Omental fat pad (tissue), 4 donors: ENCODE measurements around the gene ZNF606. TPM values are rescaled to one million over a fixed set of nuclear protein-coding genes. Genes with fewer than 3 reads are reported as not detected.

Experiments
- ATAC-seq: fragments of 150-250 bp; one replicate; pipeline ENCODE4 v1.9.1; 2016; ENCODE audit warnings: mild to moderate bottlenecking, moderate library complexity; ENCODE audit not compliant: low FRiP score
- DNase-seq: peaks from one replicate; pipeline ENCODE4 v3.0.0-alpha.2; 2019; ENCODE audit warnings: low spot score
- total RNA-seq, 4 donors: library from RNA; depleted of rRNA; stranded (reverse); fragments of >200 nt; gene quantifications; one replicate each; pipeline ENCODE4 v1.1.0, GENCODE V29; 2016
- TF ChIP-seq, protein P1 (sequence below), 3 donors: fragments of 450-650 bp; IDR thresholded peaks; one replicate each; pipeline ENCODE4 v1.5.1; 2016 to 2017; ENCODE audit warnings: antibody characterized with exemption in 3 of 3, mild to moderate bottlenecking in 3 of 3, moderate library complexity in 2 of 3

The ZNF606 gene
- total RNA-seq, 4 donors from 2014 or later, result 7.9 to 37.4 (median 8.5) TPM

DNA sequence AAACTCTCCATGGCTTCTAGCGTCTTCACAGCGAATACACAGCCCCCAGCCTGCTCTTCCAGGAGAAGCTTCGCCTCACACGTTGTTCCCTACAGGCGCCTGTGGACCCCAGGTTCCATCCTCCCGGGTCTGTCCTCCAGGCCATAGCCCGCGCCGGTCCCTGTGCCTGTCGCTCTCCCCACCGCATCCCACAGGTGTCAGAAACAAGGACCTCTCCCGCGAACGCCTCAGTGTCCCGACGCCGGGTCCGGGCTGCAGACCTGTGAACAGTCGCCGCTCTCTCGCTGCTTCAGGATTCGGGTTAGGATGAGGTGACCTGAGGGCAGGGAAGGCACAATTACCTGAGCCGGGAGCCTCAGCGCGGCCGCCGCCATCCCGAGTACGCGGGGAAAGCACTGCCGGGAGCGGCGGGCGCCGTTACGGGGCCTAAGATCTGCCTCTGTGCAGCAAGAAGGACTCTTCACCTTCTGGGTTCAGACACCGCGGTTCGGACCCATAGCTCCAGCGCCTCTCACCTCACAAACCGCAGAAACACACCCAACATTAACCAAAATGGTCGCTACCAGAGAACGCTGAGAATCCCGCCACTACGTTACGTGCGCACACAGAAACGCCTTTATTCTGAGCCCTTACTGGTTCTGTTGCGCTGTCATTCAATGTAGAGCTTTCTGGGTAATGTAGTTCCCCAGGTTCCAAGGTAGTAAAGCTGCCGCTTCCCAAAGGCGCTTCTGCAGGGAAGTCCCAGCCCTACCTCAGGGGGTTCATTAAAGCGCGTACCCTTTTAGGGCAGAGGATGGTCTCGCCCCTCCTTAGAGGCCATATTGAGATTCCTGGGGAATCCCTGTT is 67.6 kb downstream of the ZNF606 start, which contains the start of gene ZNF418:
Gene ZNF418 (minus strand): TSS at position 583 of the 846 bp plus-strand sequence. CDS start 1,580 bp downstream, outside the sequence.
- DNase-seq, result no peak
- TF ChIP-seq, protein P1, sequence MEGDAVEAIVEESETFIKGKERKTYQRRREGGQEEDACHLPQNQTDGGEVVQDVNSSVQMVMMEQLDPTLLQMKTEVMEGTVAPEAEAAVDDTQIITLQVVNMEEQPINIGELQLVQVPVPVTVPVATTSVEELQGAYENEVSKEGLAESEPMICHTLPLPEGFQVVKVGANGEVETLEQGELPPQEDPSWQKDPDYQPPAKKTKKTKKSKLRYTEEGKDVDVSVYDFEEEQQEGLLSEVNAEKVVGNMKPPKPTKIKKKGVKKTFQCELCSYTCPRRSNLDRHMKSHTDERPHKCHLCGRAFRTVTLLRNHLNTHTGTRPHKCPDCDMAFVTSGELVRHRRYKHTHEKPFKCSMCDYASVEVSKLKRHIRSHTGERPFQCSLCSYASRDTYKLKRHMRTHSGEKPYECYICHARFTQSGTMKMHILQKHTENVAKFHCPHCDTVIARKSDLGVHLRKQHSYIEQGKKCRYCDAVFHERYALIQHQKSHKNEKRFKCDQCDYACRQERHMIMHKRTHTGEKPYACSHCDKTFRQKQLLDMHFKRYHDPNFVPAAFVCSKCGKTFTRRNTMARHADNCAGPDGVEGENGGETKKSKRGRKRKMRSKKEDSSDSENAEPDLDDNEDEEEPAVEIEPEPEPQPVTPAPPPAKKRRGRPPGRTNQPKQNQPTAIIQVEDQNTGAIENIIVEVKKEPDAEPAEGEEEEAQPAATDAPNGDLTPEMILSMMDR (IDR thresholded peaks at IDR 0.05), result no peak
- peak; percentile 64 for ATAC-seq

DNA sequence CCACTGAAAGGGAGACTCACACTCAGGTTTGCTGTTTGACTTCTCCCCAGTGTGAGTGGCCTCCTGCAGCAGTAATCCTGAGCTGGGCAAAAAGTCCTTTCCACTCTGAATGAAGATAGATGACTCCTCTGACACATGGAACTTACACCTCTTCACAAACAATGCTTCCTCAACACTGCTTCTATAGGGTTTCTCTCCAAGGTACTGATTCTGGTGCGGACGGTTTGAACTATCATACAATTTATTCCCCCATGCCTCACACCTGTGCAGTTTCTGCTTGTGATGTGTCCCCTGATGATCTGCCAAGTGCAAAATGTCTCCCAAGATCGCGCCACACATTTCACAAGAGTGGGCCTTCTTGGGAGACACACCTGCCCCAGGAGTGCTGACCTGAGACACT is 75.0 kb downstream of the ZNF606 start:
- no peak for ATAC-seq
- TF ChIP-seq, protein P1 (IDR thresholded peaks at IDR 0.05), result no peak
- no peak for DNase-seq

Other genes with a start within 250 kb of the ZNF606 start
- 10 to 100 TPM; 14.3 to 21.1 (median 17.4) TPM for gene ZNF586, start 233.1 kb downstream of the ZNF606 start, total RNA-seq
- 10 to 100 TPM in 1 of 4 donors, 1 to 10 TPM in 3; 5.7 to 17.3 (median 8.8) TPM for gene ZNF552, start 187.9 kb downstream of the ZNF606 start, total RNA-seq
- gene ZNF587B, start 172.5 kb downstream of the ZNF606 start, total RNA-seq, result 10 to 100 TPM; 12.7 to 39.0 (median 19.0) TPM
- 10 to 100 TPM; 11.8 to 36.3 (median 19.9) TPM for gene ZNF587, start 153.0 kb downstream of the ZNF606 start, total RNA-seq
- gene ZNF814, start 113.8 kb downstream of the ZNF606 start, total RNA-seq, result 10 to 100 TPM; 13.3 to 25.9 (median 15.1) TPM
- gene ZNF417, start 86.2 kb downstream of the ZNF606 start, total RNA-seq, result 10 to 100 TPM; 10.8 to 13.2 (median 11.0) TPM
- 1 to 10 TPM; 4.1 to 7.9 (median 5.5) TPM for gene ZNF418, start 67.4 kb downstream of the ZNF606 start, total RNA-seq
- 1 to 10 TPM; 3.1 to 7.9 (median 4.3) TPM for gene ZNF256, start 55.1 kb downstream of the ZNF606 start, total RNA-seq
- gene C19orf18, start 28.3 kb downstream of the ZNF606 start, total RNA-seq, result 1 to 10 TPM in 1 of 4 donors, under 1 TPM in 2, not detected in 1; 0.46 to 1.5 (median 0.96) TPM
- not detected for gene ZSCAN1, start 31.2 kb upstream of the ZNF606 start, total RNA-seq
- gene ZNF135, start 56.5 kb upstream of the ZNF606 start, total RNA-seq, result 10 to 100 TPM in 1 of 4 donors, 1 to 10 TPM in 3; 1.2 to 10.9 (median 4.3) TPM
- 10 to 100 TPM; 28.8 to 66.2 (median 36.4) TPM for gene ZSCAN18, start 95.4 kb upstream of the ZNF606 start, total RNA-seq
- 1 to 10 TPM; 5.1 to 8.5 (median 7.4) TPM for gene ZNF329, start 148.0 kb upstream of the ZNF606 start, total RNA-seq
- 10 to 100 TPM; 16.5 to 30.4 (median 21.7) TPM for gene ZNF274, start 180.2 kb upstream of the ZNF606 start, total RNA-seq
- 10 to 100 TPM; 21.2 to 31.2 (median 28.4) TPM for gene ZNF544, start 226.1 kb upstream of the ZNF606 start, total RNA-seq